HepG2 (cell line): ENCODE results near the gene SLC25A48. TPM values are rescaled to one million over a fixed set of nuclear protein-coding genes. Genes with fewer than 3 reads are reported as not detected.

Source experiments
- ELK4 ChIP-seq: sonication (generic); formaldehyde crosslinking; IDR thresholded peaks from 2 replicates; pipeline ENCODE4 v1.9.0; 2021; ENCODE audit warnings: missing genetic modification reagents, borderline replicate concordance
- HDAC6 ChIP-seq: fragments of 200-600 bp; sonication (generic); IDR thresholded peaks from 2 replicates; pipeline ENCODE4 v1.7.0; 2017; ENCODE audit warnings: mild to moderate bottlenecking, antibody characterized with exemption, low read length, low read depth
- SMAD3 ChIP-seq: sonication (generic); formaldehyde crosslinking; IDR thresholded peaks from 2 replicates; pipeline ENCODE4 v1.4.0; 2020; ENCODE audit warnings: missing genetic modification reagents
- SNAPC4 ChIP-seq: sonication (generic); formaldehyde crosslinking; IDR thresholded peaks from 2 replicates; pipeline ENCODE4 v1.4.0; 2020; ENCODE audit warnings: mild to moderate bottlenecking, missing genetic modification reagents
- XRCC5 ChIP-seq: fragments of 200-400 bp; formaldehyde crosslinking; optimal IDR thresholded peaks from 2 replicates; pipeline ENCODE3; 2017; ENCODE audit warnings: mild to moderate bottlenecking, low read length
- ZNF354B ChIP-seq: sonication (generic); formaldehyde crosslinking; IDR thresholded peaks from 2 replicates; pipeline ENCODE4 v1.8.0; 2022; ENCODE audit warnings: mild to moderate bottlenecking, missing genetic modification reagents
- ZNF563 ChIP-seq: sonication (generic); formaldehyde crosslinking; IDR thresholded peaks from 2 replicates; pipeline ENCODE4 v1.8.0; 2022; ENCODE audit warnings: mild to moderate bottlenecking, moderate library complexity, missing genetic modification reagents
- ZNF619 ChIP-seq: sonication (generic); formaldehyde crosslinking; IDR thresholded peaks from 2 replicates; pipeline ENCODE4 v1.4.0; 2020; ENCODE audit warnings: mild to moderate bottlenecking, missing genetic modification reagents
- ZNF781 ChIP-seq: sonication (generic); formaldehyde crosslinking; IDR thresholded peaks from 2 replicates; pipeline ENCODE4 v1.5.1; 2020; ENCODE audit warnings: borderline replicate concordance, mild to moderate bottlenecking, missing genetic modification reagents; ENCODE audit errors: not compliant biosample characterization
- polyA plus RNA-seq, 8 experiments: library from polyadenylated mRNA; depleted of rRNA in 3 of 8; stranded (reverse) in 7 of 8; unstranded in 1 of 8; fragments of >200 nt; fragmentation: Illumina TruSeq in 4 of 8; extraction: Trizol in 4 of 8; gene quantifications; 2 replicates each; pipeline versions ENCODE4 v1.2.1 to v1.2.3, GENCODE V29; 2011 to 2016; ENCODE audit warnings: low read depth in 4 of 8, missing spikeins in 1 of 8, mixed read lengths in 1 of 8; ENCODE audit not compliant: insufficient read depth in 1 of 8
- total RNA-seq, 5 experiments: library from RNA; depleted of rRNA; stranded (reverse); fragments of >200 nt; fragmentation: Illumina TruSeq; extraction: Trizol; gene quantifications; 2 replicates each; pipeline ENCODE4 v1.2.3, GENCODE V29; 2016; ENCODE audit warnings: low read depth in 1 of 5
- TF ChIP-seq, protein P1 (sequence below): sonication (generic); formaldehyde crosslinking; IDR thresholded peaks from 2 replicates; pipeline ENCODE4 v1.4.0; 2020; ENCODE audit warnings: low read depth, mild to moderate bottlenecking, missing genetic modification reagents
- TF ChIP-seq, protein P2 (sequence below): sonication (generic); formaldehyde crosslinking; IDR thresholded peaks from 2 replicates; pipeline ENCODE4 v1.4.0; 2020; ENCODE audit warnings: mild to moderate bottlenecking, missing genetic modification reagents
- TF ChIP-seq, protein P3 (sequence below): sonication (generic); formaldehyde crosslinking; IDR thresholded peaks from 2 replicates; pipeline ENCODE4 v1.5.0; 2020; ENCODE audit warnings: mild to moderate bottlenecking, missing genetic modification reagents

Gene SLC25A48
- total and polyA plus RNA-seq, 2 of the 13 experiments (the other 11 are each of a cell fraction or from before 2014, with no cell fraction given) = 0.17 to 4.5 TPM

GRCh38 chr5:135834639-135835529, at the start of gene SLC25A48 (continued):
- no peak for TF ChIP-seq SNAPC4 (CRISPR knock-in tag)
- TF ChIP-seq ZNF354B (CRISPR knock-in tag) = no peak
- TF ChIP-seq SMAD3 = no peak
- TF ChIP-seq XRCC5 = peak; percentile 84
- TF ChIP-seq, protein P1, sequence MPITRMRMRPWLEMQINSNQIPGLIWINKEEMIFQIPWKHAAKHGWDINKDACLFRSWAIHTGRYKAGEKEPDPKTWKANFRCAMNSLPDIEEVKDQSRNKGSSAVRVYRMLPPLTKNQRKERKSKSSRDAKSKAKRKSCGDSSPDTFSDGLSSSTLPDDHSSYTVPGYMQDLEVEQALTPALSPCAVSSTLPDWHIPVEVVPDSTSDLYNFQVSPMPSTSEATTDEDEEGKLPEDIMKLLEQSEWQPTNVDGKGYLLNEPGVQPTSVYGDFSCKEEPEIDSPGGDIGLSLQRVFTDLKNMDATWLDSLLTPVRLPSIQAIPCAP (CRISPR knock-in tag) = no peak
- TF ChIP-seq, protein P2, sequence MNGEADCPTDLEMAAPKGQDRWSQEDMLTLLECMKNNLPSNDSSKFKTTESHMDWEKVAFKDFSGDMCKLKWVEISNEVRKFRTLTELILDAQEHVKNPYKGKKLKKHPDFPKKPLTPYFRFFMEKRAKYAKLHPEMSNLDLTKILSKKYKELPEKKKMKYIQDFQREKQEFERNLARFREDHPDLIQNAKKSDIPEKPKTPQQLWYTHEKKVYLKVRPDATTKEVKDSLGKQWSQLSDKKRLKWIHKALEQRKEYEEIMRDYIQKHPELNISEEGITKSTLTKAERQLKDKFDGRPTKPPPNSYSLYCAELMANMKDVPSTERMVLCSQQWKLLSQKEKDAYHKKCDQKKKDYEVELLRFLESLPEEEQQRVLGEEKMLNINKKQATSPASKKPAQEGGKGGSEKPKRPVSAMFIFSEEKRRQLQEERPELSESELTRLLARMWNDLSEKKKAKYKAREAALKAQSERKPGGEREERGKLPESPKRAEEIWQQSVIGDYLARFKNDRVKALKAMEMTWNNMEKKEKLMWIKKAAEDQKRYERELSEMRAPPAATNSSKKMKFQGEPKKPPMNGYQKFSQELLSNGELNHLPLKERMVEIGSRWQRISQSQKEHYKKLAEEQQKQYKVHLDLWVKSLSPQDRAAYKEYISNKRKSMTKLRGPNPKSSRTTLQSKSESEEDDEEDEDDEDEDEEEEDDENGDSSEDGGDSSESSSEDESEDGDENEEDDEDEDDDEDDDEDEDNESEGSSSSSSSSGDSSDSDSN = peak; percentile 92
- TF ChIP-seq, protein P3, sequence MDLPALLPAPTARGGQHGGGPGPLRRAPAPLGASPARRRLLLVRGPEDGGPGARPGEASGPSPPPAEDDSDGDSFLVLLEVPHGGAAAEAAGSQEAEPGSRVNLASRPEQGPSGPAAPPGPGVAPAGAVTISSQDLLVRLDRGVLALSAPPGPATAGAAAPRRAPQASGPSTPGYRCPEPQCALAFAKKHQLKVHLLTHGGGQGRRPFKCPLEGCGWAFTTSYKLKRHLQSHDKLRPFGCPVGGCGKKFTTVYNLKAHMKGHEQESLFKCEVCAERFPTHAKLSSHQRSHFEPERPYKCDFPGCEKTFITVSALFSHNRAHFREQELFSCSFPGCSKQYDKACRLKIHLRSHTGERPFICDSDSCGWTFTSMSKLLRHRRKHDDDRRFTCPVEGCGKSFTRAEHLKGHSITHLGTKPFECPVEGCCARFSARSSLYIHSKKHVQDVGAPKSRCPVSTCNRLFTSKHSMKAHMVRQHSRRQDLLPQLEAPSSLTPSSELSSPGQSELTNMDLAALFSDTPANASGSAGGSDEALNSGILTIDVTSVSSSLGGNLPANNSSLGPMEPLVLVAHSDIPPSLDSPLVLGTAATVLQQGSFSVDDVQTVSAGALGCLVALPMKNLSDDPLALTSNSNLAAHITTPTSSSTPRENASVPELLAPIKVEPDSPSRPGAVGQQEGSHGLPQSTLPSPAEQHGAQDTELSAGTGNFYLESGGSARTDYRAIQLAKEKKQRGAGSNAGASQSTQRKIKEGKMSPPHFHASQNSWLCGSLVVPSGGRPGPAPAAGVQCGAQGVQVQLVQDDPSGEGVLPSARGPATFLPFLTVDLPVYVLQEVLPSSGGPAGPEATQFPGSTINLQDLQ = no peak
- TF ChIP-seq HDAC6 = no peak
- TF ChIP-seq ZNF563 (CRISPR knock-in tag) = no peak
- TF ChIP-seq ELK4 = no peak
- TF ChIP-seq ZNF619 (CRISPR knock-in tag) = no peak
- peak; percentile 36 for TF ChIP-seq ZNF781 (CRISPR knock-in tag)
